ENCODE results near the gene ITGAV.

Gene ITGAV

GRCh38 chr2:186575302-186575701 lies 14.6 kb upstream of the ITGAV start:
- DNase-seq (ENCODE audit: low spot score): no peak

GRCh38 chr2:186575856-186576255 lies 14.0 kb upstream of the ITGAV start:
- DNase-seq (ENCODE audit: low spot score): no peak

- no peak for DNase-seq (ENCODE audit: low spot score)
Observed at GRCh38 chr2:186576614-186577013, 13.2 kb upstream of the ITGAV start.

- no peak for DNase-seq (ENCODE audit: low spot score)
Observed at GRCh38 chr2:186582698-186583097, 7.2 kb upstream of the ITGAV start.

GRCh38 chr2:186584053-186584452 lies 5.8 kb upstream of the ITGAV start:
- no peak for DNase-seq (ENCODE audit: low spot score)

GRCh38 chr2:186588421-186588820 lies 1.4 kb upstream of the ITGAV start:
- DNase-seq (ENCODE audit: low spot score): no peak

- DNase-seq (ENCODE audit: low spot score): no peak
Observed at GRCh38 chr2:186588940-186589611, 780 bp upstream of the ITGAV start.

- peak; percentile 57 for DNase-seq (ENCODE audit: low spot score)
Observed at GRCh38 chr2:186590350-186590758, 498 bp downstream of the ITGAV start.

- peak; percentile 74 for DNase-seq (ENCODE audit: low spot score)
Observed at GRCh38 chr2:186590759-186591505, 1.1 kb downstream of the ITGAV start.

- no peak for DNase-seq (ENCODE audit: low spot score)
Observed at GRCh38 chr2:186591506-186591890, 1.6 kb downstream of the ITGAV start.

- no peak for DNase-seq (ENCODE audit: low spot score)
Observed at GRCh38 chr2:186592137-186592875, 2.5 kb downstream of the ITGAV start.

- no peak for DNase-seq (ENCODE audit: low spot score)
Observed at GRCh38 chr2:186593523-186593922, 3.7 kb downstream of the ITGAV start.

- no peak for DNase-seq (ENCODE audit: low spot score)
Observed at GRCh38 chr2:186594001-186594722, 4.3 kb downstream of the ITGAV start.

GRCh38 chr2:186595219-186595618 lies 5.4 kb downstream of the ITGAV start:
- DNase-seq (ENCODE audit: low spot score): no peak

- DNase-seq (ENCODE audit: low spot score): no peak
Observed at GRCh38 chr2:186599186-186599778, 9.4 kb downstream of the ITGAV start.

GRCh38 chr2:186603286-186603685 lies 13.4 kb downstream of the ITGAV start:
- no peak for DNase-seq (ENCODE audit: low spot score)

- DNase-seq (ENCODE audit: low spot score): no peak
Observed at GRCh38 chr2:186605041-186605440, 15.2 kb downstream of the ITGAV start.

- DNase-seq (ENCODE audit: low spot score): no peak
Observed at GRCh38 chr2:186607660-186608324, 17.9 kb downstream of the ITGAV start.

- DNase-seq (ENCODE audit: low spot score): no peak
Observed at GRCh38 chr2:186610785-186611184, 20.9 kb downstream of the ITGAV start.

- no peak for DNase-seq (ENCODE audit: low spot score)
Observed at GRCh38 chr2:186611526-186611925, 21.7 kb downstream of the ITGAV start.

GRCh38 chr2:186612026-186612425 lies 22.2 kb downstream of the ITGAV start:
- no peak for DNase-seq (ENCODE audit: low spot score)

All from globus pallidus (tissue), 1 donor.